Measurements from ENCODE around the gene PRKD1. TPM values are rescaled to one million over a fixed set of nuclear protein-coding genes. Genes with fewer than 3 reads are reported as not detected.
"Not testable (repeated sequence)": the region's sequence is repeated elsewhere in the genome, so short reads cannot be mapped to it uniquely, and the experiment has no call there.

Gene PRKD1
- total RNA-seq, 4 donors from 2014 or later, result 1.2 to 6.7 (median 2.3) TPM

DNA sequence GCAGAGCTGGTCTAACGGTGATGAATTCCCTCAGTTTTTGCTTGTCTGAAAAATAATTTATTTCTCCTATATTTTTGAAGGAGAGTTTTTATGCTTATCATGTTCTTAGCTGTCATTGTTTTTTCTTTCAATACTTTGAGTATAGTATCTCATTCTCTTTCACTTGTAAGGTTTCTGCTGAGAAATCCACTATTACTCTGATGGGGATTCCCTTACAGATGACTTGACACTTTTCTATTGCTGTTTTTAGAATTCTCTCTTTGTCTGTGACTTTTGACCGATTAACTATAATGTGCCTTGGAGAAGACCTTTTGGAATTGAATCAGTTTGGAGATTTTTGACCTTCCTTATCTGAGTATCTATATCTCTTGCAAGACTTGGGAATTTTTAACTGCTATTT is 139.6 kb downstream of the PRKD1 start:
- 83 to 88% methylated on average over 2 of the region's 2 CpGs for WGBS, 2 donors
- TF ChIP-seq POLR2A (IDR thresholded peaks at IDR 0.05), result no peak
- TF ChIP-seq, protein P1, sequence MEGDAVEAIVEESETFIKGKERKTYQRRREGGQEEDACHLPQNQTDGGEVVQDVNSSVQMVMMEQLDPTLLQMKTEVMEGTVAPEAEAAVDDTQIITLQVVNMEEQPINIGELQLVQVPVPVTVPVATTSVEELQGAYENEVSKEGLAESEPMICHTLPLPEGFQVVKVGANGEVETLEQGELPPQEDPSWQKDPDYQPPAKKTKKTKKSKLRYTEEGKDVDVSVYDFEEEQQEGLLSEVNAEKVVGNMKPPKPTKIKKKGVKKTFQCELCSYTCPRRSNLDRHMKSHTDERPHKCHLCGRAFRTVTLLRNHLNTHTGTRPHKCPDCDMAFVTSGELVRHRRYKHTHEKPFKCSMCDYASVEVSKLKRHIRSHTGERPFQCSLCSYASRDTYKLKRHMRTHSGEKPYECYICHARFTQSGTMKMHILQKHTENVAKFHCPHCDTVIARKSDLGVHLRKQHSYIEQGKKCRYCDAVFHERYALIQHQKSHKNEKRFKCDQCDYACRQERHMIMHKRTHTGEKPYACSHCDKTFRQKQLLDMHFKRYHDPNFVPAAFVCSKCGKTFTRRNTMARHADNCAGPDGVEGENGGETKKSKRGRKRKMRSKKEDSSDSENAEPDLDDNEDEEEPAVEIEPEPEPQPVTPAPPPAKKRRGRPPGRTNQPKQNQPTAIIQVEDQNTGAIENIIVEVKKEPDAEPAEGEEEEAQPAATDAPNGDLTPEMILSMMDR (IDR thresholded peaks at IDR 0.05), result no peak
- intact Hi-C loops (cut with DNase I; ENCODE audit: low total_unique reads), result no loop called here
- no peak for DNase-seq (ENCODE audit: low spot score in 2 of 2)
- no peak overlapping the region for H3K4me3 ChIP-seq (ENCODE audit: low read depth, poor library complexity, severe bottlenecking)

DNA sequence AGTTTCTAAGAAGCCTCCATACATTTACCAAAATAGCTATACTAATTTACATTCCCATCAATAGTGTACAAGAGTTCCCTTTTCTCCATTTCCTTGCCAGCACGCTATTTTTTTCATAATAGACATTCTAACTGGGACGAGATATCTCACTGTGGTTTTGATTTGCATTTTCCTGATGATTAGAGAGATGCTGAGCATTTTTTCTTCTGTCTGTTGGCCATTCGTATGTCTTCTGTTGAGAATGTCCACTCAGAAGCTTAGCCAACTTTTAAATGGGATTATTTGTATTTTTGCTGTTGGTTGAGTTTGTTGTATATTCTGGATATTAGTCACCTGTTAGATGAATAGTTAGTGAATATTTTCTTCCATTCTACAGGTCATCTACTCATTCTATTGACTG is 144.1 kb downstream of the PRKD1 start:
- 86% methylated on average over 3 of the region's 3 CpGs for WGBS, 2 donors
- no peak overlapping the region for H3K4me3 ChIP-seq (ENCODE audit: low read depth, poor library complexity, severe bottlenecking)
- no peak for DNase-seq (ENCODE audit: low spot score in 2 of 2)
- TF ChIP-seq, protein P1 (IDR thresholded peaks at IDR 0.05), result no peak
- TF ChIP-seq POLR2A (IDR thresholded peaks at IDR 0.05), result no peak
- intact Hi-C loops (cut with DNase I; ENCODE audit: low total_unique reads), result no loop called here

DNA sequence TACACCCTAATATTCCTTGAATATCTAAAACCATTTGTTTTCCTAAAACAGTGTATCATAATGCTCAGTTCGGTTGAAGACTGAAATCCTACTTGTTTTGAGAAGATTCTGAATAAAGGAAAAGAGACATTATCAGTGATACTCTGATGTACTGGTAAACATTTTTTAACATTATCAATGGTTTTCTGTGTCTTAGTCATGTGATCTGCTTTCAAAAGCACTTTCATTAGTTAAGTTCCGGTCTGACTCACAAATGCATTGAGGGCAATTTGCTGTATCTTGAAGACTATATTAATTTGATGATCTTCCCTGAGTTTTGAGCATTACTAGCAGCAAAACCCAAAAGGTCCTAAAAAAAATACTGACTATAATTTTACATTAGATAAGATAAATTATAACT is 145.6 kb downstream of the PRKD1 start:
- 84 to 90% methylated on average over 2 of the region's 2 CpGs for WGBS, 2 donors
- H3K4me3 ChIP-seq (ENCODE audit: low read depth, poor library complexity, severe bottlenecking), result no peak overlapping the region
- intact Hi-C loops (cut with DNase I; ENCODE audit: low total_unique reads), result no loop called here
- no peak for TF ChIP-seq POLR2A (IDR thresholded peaks at IDR 0.05)
- TF ChIP-seq, protein P1 (IDR thresholded peaks at IDR 0.05), result no peak
- DNase-seq (ENCODE audit: low spot score in 2 of 2), result no peak

DNA sequence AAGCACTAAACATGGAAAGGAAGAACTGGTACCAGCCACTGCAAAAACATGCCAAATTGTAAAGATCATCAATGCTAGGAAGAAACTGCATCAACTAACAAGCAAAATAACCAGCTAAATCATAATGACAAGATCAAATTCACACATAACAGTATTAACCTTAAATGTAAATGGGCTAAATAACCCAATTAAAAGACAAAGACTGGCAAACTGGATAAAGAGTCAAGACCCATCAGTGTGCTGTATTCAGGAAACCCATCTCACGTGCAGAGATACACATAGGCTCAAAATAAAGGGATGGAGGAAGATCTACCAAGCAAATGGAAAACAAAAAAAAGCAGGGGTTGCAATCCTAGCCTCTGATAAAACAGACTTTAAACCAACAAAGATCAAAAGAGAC is 150.5 kb downstream of the PRKD1 start:
- H3K4me3 ChIP-seq (ENCODE audit: low read depth, poor library complexity, severe bottlenecking); DNase-seq (ENCODE audit: low spot score in 2 of 2); intact Hi-C loops (cut with DNase I; ENCODE audit: low total_unique reads): not testable (repeated sequence)
- WGBS, 2 donors, result 92 to 100% methylated on average over 1 of the region's 1 CpG

DNA sequence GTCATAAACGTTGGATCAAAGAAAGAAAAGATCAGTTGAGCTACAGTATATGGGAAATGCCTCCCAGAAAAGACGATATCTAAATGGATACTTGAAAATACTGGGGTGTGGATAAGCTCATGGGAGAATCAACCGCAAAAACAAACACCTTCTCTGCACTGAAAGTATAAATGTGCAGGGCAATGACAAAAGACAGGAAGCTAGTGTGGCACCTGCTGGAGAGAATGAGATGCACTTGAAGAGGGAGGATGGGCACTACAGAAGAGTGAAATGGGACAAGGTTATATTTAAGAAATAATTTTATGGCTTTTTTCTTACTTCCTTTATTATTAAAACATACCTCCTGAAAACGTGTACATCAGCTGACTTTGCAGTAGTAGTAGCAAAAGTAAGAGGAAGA is 153.7 kb downstream of the PRKD1 start:
- no peak for DNase-seq (ENCODE audit: low spot score in 2 of 2)
- 57 to 58% methylated on average over 4 of the region's 4 CpGs for WGBS, 2 donors
- no peak overlapping the region for H3K4me3 ChIP-seq (ENCODE audit: low read depth, poor library complexity, severe bottlenecking)
- intact Hi-C loops (cut with DNase I; ENCODE audit: low total_unique reads), result no loop called here
- no peak for TF ChIP-seq POLR2A (IDR thresholded peaks at IDR 0.05)
- TF ChIP-seq, protein P1 (IDR thresholded peaks at IDR 0.05), result no peak

DNA sequence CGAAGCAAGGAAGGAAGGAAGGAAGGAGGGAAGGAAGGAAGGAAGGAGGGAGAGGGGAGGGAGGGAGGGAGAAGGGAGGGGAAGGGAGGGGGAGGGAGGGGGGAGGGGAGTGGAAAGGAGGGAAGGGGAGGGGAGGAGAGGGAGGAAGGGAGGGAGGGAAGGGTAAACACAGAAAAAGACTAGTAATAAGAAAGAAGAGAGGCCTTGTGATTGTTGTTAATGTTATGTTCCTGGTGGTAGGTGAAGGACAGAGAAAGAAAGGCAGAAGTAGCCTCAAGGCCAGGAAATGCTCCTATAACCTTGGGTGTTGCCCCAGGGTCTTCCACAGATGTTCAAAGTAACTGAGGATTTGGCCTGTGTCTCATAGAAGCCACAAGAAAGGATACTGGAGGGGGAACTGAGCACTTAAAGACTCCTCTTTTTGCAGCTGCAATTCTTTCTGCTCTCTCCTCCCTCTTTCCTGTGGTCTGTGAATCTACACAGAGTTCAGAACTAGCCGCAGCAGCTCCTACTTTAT is 164.2 kb downstream of the PRKD1 start:
- no peak for DNase-seq (ENCODE audit: low spot score in 2 of 2)
- WGBS, 2 donors, result 84 to 94% methylated on average over 2 of the region's 2 CpGs
- no peak overlapping the region for H3K4me3 ChIP-seq (ENCODE audit: low read depth, poor library complexity, severe bottlenecking)
- intact Hi-C loops (cut with DNase I; ENCODE audit: low total_unique reads), result no loop called here
- TF ChIP-seq, protein P1 (IDR thresholded peaks at IDR 0.05), result no peak
- TF ChIP-seq POLR2A (IDR thresholded peaks at IDR 0.05), result no peak
